Endothelial cell of umbilical vein (primary cell): ENCODE results near the gene MLYCD. TPM values are rescaled to one million over a fixed set of nuclear protein-coding genes. Genes with fewer than 3 reads are reported as not detected.

Experiments
- BruUV-seq: library from RNA; stranded (reverse); fragments of 400-500 nt; replicated peaks from 2 replicates; lab custom pipeline; 2021; lab: Mats Ljungman, UMichigan
- CTCF ChIA-PET: fragments of 300-600, 350-600 bp; sonication (Branson Sonifier 250); formaldehyde crosslinking; loops from one replicate; lab custom pipeline; 2021; ENCODE audit warnings: antibody characterized with exemption, inconsistent platforms; lab: Charles Lee
- POLR2A ChIA-PET: fragments of 300-600, 350-600 bp; sonication (Branson Sonifier 250); formaldehyde crosslinking; loops from one replicate; lab custom pipeline; 2021; ENCODE audit warnings: antibody characterized with exemption, inconsistent platforms; lab: Charles Lee
- DNase-seq: peaks from one replicate; pipeline ENCODE4 v3.0.0-alpha.2; 2011; ENCODE audit warnings: low read depth, low spot score
- FAIRE-seq: peaks from 2 replicates; lab custom pipeline; 2011; peaks lifted over from hg19 to GRCh38; lab: Jason Lieb, UNC
- H2AFZ ChIP-seq: 2 replicates; pipeline ENCODE4 v1.6.0; 2012; ENCODE audit warnings: low read depth, low read length, control low read depth, inconsistent platforms
- H3K27ac ChIP-seq: 2 replicates; pipeline ENCODE4 v1.5.1; 2011; ENCODE audit warnings: low read depth, mild to moderate bottlenecking, control low read depth, low read length, moderate library complexity; ENCODE audit not compliant: insufficient read depth
- H3K27me3 ChIP-seq, 2 experiments: 2 replicates each; pipeline versions ENCODE4 v1.6.0 to v1.6.1; 2011; ENCODE audit warnings: low read length in 2 of 2, mixed read lengths in 1 of 2; ENCODE audit not compliant: control insufficient read depth in 2 of 2, insufficient read depth in 2 of 2
- H3K36me3 ChIP-seq, 2 experiments: 2 replicates in 1 of 2; 3 replicates in 1 of 2; pipeline ENCODE4 v1.5.1; 2011; ENCODE audit warnings: low read length in 2 of 2, mild to moderate bottlenecking in 1 of 2, moderate library complexity in 1 of 2; ENCODE audit not compliant: control insufficient read depth in 2 of 2, insufficient read depth in 2 of 2; ENCODE audit errors: extremely low read depth in 1 of 2
- H3K4me1 ChIP-seq: 3 replicates; pipeline ENCODE4 v1.5.1; 2011; ENCODE audit warnings: mild to moderate bottlenecking, low read length; ENCODE audit not compliant: control insufficient read depth, insufficient read depth; ENCODE audit errors: extremely low read depth
- H3K4me2 ChIP-seq: 2 replicates; pipeline ENCODE4 v1.6.1; 2011; ENCODE audit warnings: low read length, control low read depth, mixed read lengths; ENCODE audit not compliant: insufficient read depth
- H3K4me3 ChIP-seq, 3 experiments: fragments of 200-600 bp in 1 of 3; sonication (generic), shearing (Covaris generic) in 1 of 3; replicated peaks in 1 of 3; 2 replicates each; pipeline ENCODE4 v1.5.1; 2011 to 2016; ENCODE audit warnings: control low read depth in 3 of 3, low read length in 3 of 3, mild to moderate bottlenecking in 2 of 3, inconsistent platforms in 1 of 3, low read depth in 1 of 3, moderate library complexity in 1 of 3; ENCODE audit not compliant: insufficient read depth in 1 of 3
- H3K79me2 ChIP-seq: 2 replicates; pipeline ENCODE4 v1.6.0; 2012; ENCODE audit warnings: low read length, inconsistent platforms; ENCODE audit not compliant: control insufficient read depth, insufficient read depth
- H3K9ac ChIP-seq: replicated peaks from 2 replicates; pipeline ENCODE3; 2011; ENCODE audit warnings: low read length, control low read depth; ENCODE audit not compliant: insufficient read depth; ENCODE audit errors: extremely low read depth
- H3K9me1 ChIP-seq: replicated peaks from 3 replicates; pipeline ENCODE4 v1.6.0; 2011; ENCODE audit warnings: mild to moderate bottlenecking, low read length; ENCODE audit not compliant: control insufficient read depth, insufficient read depth; ENCODE audit errors: extremely low read depth
- H3K9me3 ChIP-seq: replicated peaks from 2 replicates; pipeline ENCODE4 v1.5.1; 2012; ENCODE audit warnings: low read length, inconsistent platforms; ENCODE audit not compliant: control insufficient read depth, insufficient read depth
- H4K20me1 ChIP-seq: replicated peaks from 2 replicates; pipeline ENCODE3; 2011; ENCODE audit warnings: mild to moderate bottlenecking, low read length; ENCODE audit not compliant: control insufficient read depth, insufficient read depth; ENCODE audit errors: extremely low read depth
- CTCF ChIP-seq, 2 donors: IDR thresholded peaks; 1 replicate in 1 of 2; 2 replicates in 1 of 2; pipeline ENCODE4 v1.5.1; 2011; ENCODE audit warnings: low read length in 2 of 2, mild to moderate bottlenecking in 2 of 2, moderate library complexity in 2 of 2, control low read depth in 1 of 2, inconsistent platforms in 1 of 2, low read depth in 1 of 2; ENCODE audit not compliant: insufficient read depth in 1 of 2; ENCODE audit errors: extremely low read depth in 1 of 2
- FOS ChIP-seq: IDR thresholded peaks from 2 replicates; pipeline ENCODE4 v1.6.1; 2011; ENCODE audit warnings: mild to moderate bottlenecking, low read length, moderate library complexity, borderline replicate concordance; ENCODE audit not compliant: insufficient read depth
- JUN ChIP-seq: IDR thresholded peaks from 2 replicates; pipeline ENCODE4 v1.6.1; 2011; ENCODE audit warnings: borderline replicate concordance, low read depth; ENCODE audit not compliant: insufficient read length, insufficient read depth
- MAX ChIP-seq: IDR thresholded peaks from 2 replicates; pipeline ENCODE4 v1.6.1; 2011; ENCODE audit not compliant: insufficient read depth, insufficient read length
- dilution Hi-C: fragments of 300-500 bp; cut with MboI; formaldehyde crosslinking; loops from one replicate; pipeline ENCODE4 v1.15.0; 2019; ENCODE audit warnings: low sequenced_read_pairs; ENCODE audit not compliant: extremely low pct_ligation_motif_present
- intact Hi-C: fragments of 100-400 bp; cut with micrococcal nuclease; formaldehyde crosslinking; loops from one replicate; pipeline ENCODE4 v1.10.0; 2022
- polyA plus RNA-seq, 4 experiments: library from polyadenylated mRNA; depleted of rRNA in 3 of 4; stranded (reverse) in 3 of 4; unstranded in 1 of 4; fragments of >200 nt; gene quantifications; 2 replicates each; pipeline versions ENCODE4 v1.2.1 to v1.2.3, GENCODE V29; 2011 to 2012; ENCODE audit warnings: missing spikeins in 1 of 4
- total RNA-seq: library from RNA; stranded (reverse); gene quantifications from 2 replicates; pipeline ENCODE4 v1.2.3, GENCODE V29; 2021

The MLYCD gene
- total and polyA plus RNA-seq, 2 donors (not counting 3 experiments of a cell fraction or from before 2014, with no cell fraction given): 2.0 to 3.4 TPM

GRCh38 chr16:83940119-83940518 lies 41.2 kb downstream of the MLYCD start:
- Histone ChIP-seq H3K36me3 (no peaks in the 10 kb centered on the region), H3K9me1 (no peaks in the 10 kb centered on the region), H4K20me1 (no peaks in the 10 kb centered on the region), H3K4me2 (no peak overlapping the region), H3K4me3 (no peak overlapping the region), H3K4me1 (peaks cover 5% of the 10 kb centered on the region), H2AFZ (no peak overlapping the region), H3K79me2 (no peaks in the 10 kb centered on the region), H3K9me3 (no peaks in the 10 kb centered on the region), H3K27me3 (no peaks in the 10 kb centered on the region), H3K9ac (no peak overlapping the region), H3K27ac (no peak overlapping the region)
- DNase-seq: no peak
- ChIA-PET POLR2A (no interaction called here), CTCF (interaction anchor here (1.4 to 1.5 kb wide), 2 partner anchors 10 to 20 kb away, joined by 3 to 4 read pairs; no protein-coding TSS in a partner anchor)
- dilution Hi-C loops: no loop called here
- intact Hi-C loops: no loop called here
- TF ChIP-seq JUN: no peak
- no peak for TF ChIP-seq FOS
- no peak for TF ChIP-seq CTCF (IDR thresholded peaks at IDR 0.05; ENCODE audit: extremely low read depth in 1 of 2, insufficient read depth in 1 of 2, low read depth in 1 of 2, low read length in 2 of 2)
- no peak for TF ChIP-seq MAX
- no TSS peak for BruUV-seq
- no peak for FAIRE-seq
